H1 (cell line): ENCODE measurements around the gene ACKR2. TPM values are rescaled to one million over a fixed set of nuclear protein-coding genes. Genes with fewer than 3 reads are reported as not detected.

Source experiments
- CTCF ChIA-PET: fragments of 300-600 bp; sonication (Branson Sonifier 250); formaldehyde crosslinking; loops from one replicate; lab custom pipeline; 2021; ENCODE audit not compliant: partially characterized antibody; lab: Charles Lee
- POLR2A ChIA-PET: fragments of 300-600 bp; sonication (Branson Sonifier 250); formaldehyde crosslinking; loops from one replicate; lab custom pipeline; 2021; ENCODE audit warnings: inconsistent platforms; ENCODE audit not compliant: partially characterized antibody; lab: Charles Lee
- DNase-seq, 2 experiments: peaks; one replicate each; pipeline versions ENCODE4 v3.0.0 to v3.0.0-alpha.2; 2010 to 2022; ENCODE audit warnings: low spot score in 2 of 2, low read depth in 1 of 2, mixed read lengths in 1 of 2
- FAIRE-seq: peaks from 2 replicates; lab custom pipeline; 2011; peaks lifted over from hg19 to GRCh38; lab: Jason Lieb, UNC
- H2AFZ ChIP-seq: 2 replicates; pipeline ENCODE4 v1.8.1; 2012; ENCODE audit warnings: low read length, inconsistent platforms
- H2AK5ac ChIP-seq: 2 replicates; pipeline ENCODE4 v1.6.1; 2013; ENCODE audit warnings: low read depth, low read length
- H2BK120ac ChIP-seq: replicated peaks from 2 replicates; pipeline ENCODE3; 2013; ENCODE audit warnings: low read depth, low read length, inconsistent platforms
- H2BK12ac ChIP-seq: 2 replicates; pipeline ENCODE4 v1.6.1; 2013; ENCODE audit warnings: low read depth, low read length
- H2BK15ac ChIP-seq: 2 replicates; pipeline ENCODE4 v1.6.1; 2013; ENCODE audit warnings: low read length
- H2BK20ac ChIP-seq: 2 replicates; pipeline ENCODE4 v1.6.1; 2013; ENCODE audit warnings: low read length
- H2BK5ac ChIP-seq: 2 replicates; pipeline ENCODE4 v1.6.1; 2013; ENCODE audit warnings: low read depth, low read length
- H3K14ac ChIP-seq: 2 replicates; pipeline ENCODE4 v1.6.1; 2013; ENCODE audit warnings: inconsistent platforms; ENCODE audit not compliant: insufficient read length
- H3K18ac ChIP-seq: 2 replicates; pipeline ENCODE4 v1.6.1; 2013; ENCODE audit warnings: low read length; ENCODE audit errors: extremely low read depth
- H3K23ac ChIP-seq: 2 replicates; pipeline ENCODE4 v1.6.1; 2013; ENCODE audit warnings: inconsistent platforms; ENCODE audit not compliant: insufficient read length
- H3K23me2 ChIP-seq: 2 replicates; pipeline ENCODE4 v1.6.1; 2013; ENCODE audit warnings: low read depth, low read length
- H3K27ac ChIP-seq: 2 replicates; pipeline ENCODE4 v1.6.1; 2011; ENCODE audit warnings: low read depth, low read length, inconsistent platforms
- H3K27me3 ChIP-seq, 4 experiments: replicated peaks in 1 of 4; 1 replicate in 1 of 4; 2 replicates in 3 of 4; pipeline versions ENCODE4 v1.6.1 to v1.8.1; 2011 to 2013; ENCODE audit warnings: low read length in 3 of 4, mild to moderate bottlenecking in 3 of 4, inconsistent platforms in 2 of 4, mixed read lengths in 2 of 4, moderate library complexity in 1 of 4; ENCODE audit not compliant: control insufficient read depth in 3 of 4, insufficient read depth in 3 of 4; ENCODE audit errors: extremely low read depth in 1 of 4
- H3K36me3 ChIP-seq, 4 experiments: 2 replicates each; pipeline versions ENCODE4 v1.6.1 to v1.8.1; 2011 to 2013; ENCODE audit warnings: mild to moderate bottlenecking in 4 of 4, low read length in 3 of 4, moderate library complexity in 2 of 4, control low read depth in 1 of 4, inconsistent platforms in 1 of 4; ENCODE audit not compliant: insufficient read depth in 4 of 4, control insufficient read depth in 2 of 4
- H3K4ac ChIP-seq: replicated peaks from 2 replicates; pipeline ENCODE3; 2013; ENCODE audit warnings: low read length, low read depth, mixed read lengths, inconsistent platforms; ENCODE audit not compliant: insufficient read length
- H3K4me1 ChIP-seq, 4 experiments: replicated peaks in 1 of 4; 1 replicate in 1 of 4; 2 replicates in 3 of 4; pipeline versions ENCODE4 v1.6.1 to v1.8.1; 2011 to 2013; ENCODE audit warnings: low read length in 3 of 4, inconsistent platforms in 2 of 4, mixed read lengths in 1 of 4; ENCODE audit not compliant: insufficient read depth in 4 of 4, control insufficient read depth in 3 of 4
- H3K4me2 ChIP-seq, 2 experiments: 2 replicates each; pipeline versions ENCODE4 v1.6.1 to v1.8.1; 2011 to 2013; ENCODE audit warnings: low read depth in 2 of 2, low read length in 2 of 2, control low read depth in 1 of 2, inconsistent platforms in 1 of 2, mild to moderate bottlenecking in 1 of 2; ENCODE audit not compliant: insufficient read depth in 1 of 2
- H3K4me3 ChIP-seq, 4 experiments: fragments of 200-600, 300-600 bp in 1 of 4; sonication (generic), shearing (Covaris generic), sonication (Bioruptor Twin) in 1 of 4; 2 replicates each; pipeline versions ENCODE4 v1.5.1 to v1.8.1; 2011 to 2016; ENCODE audit warnings: low read length in 4 of 4, low read depth in 3 of 4, control low read depth in 2 of 4, inconsistent platforms in 2 of 4, mild to moderate bottlenecking in 2 of 4, mixed read lengths in 1 of 4, moderate library complexity in 1 of 4; ENCODE audit not compliant: insufficient read depth in 2 of 4; ENCODE audit errors: extremely low read depth in 1 of 4
- H3K56ac ChIP-seq: replicated peaks from 2 replicates; pipeline ENCODE3; 2013; ENCODE audit warnings: low read depth, mild to moderate bottlenecking, mixed read lengths, low read length, inconsistent platforms; ENCODE audit not compliant: insufficient read length
- H3K79me1 ChIP-seq: 2 replicates; pipeline ENCODE4 v1.6.1; 2013; ENCODE audit warnings: low read depth, low read length, control low read depth
- H3K79me2 ChIP-seq, 2 experiments: 2 replicates each; pipeline versions ENCODE4 v1.6.1 to v1.8.1; 2012 to 2013; ENCODE audit warnings: low read length in 2 of 2, mild to moderate bottlenecking in 2 of 2, inconsistent platforms in 1 of 2; ENCODE audit not compliant: insufficient read depth in 2 of 2, control insufficient read depth in 1 of 2
- H3K9ac ChIP-seq, 4 experiments: replicated peaks in 1 of 4; 1 replicate in 1 of 4; 2 replicates in 3 of 4; pipeline versions ENCODE4 v1.6.1 to v1.8.1; 2011 to 2013; ENCODE audit warnings: low read depth in 3 of 4, low read length in 3 of 4, control low read depth in 2 of 4, mild to moderate bottlenecking in 2 of 4, moderate library complexity in 2 of 4, inconsistent platforms in 1 of 4; ENCODE audit errors: extremely low read depth in 1 of 4
- H3K9me3 ChIP-seq, 2 experiments: 2 replicates each; pipeline versions ENCODE4 v1.6.1 to v1.8.1; 2012 to 2013; ENCODE audit warnings: mild to moderate bottlenecking in 2 of 2, moderate library complexity in 2 of 2, control low read depth in 1 of 2, inconsistent platforms in 1 of 2, low read depth in 1 of 2, low read length in 1 of 2, mixed read lengths in 1 of 2; ENCODE audit not compliant: insufficient read depth in 2 of 2
- H4K20me1 ChIP-seq, 2 experiments: replicated peaks in 1 of 2; 2 replicates each; pipeline versions ENCODE3 to v1.8.1; 2011 to 2013; ENCODE audit warnings: inconsistent platforms in 2 of 2, low read length in 2 of 2, mild to moderate bottlenecking in 1 of 2; ENCODE audit not compliant: insufficient read depth in 2 of 2, control insufficient read depth in 1 of 2
- H4K5ac ChIP-seq: 2 replicates; pipeline ENCODE4 v1.6.1; 2013; ENCODE audit warnings: low read length, low read depth, mixed read lengths, inconsistent platforms; ENCODE audit not compliant: insufficient read length
- H4K8ac ChIP-seq: 2 replicates; pipeline ENCODE4 v1.8.0; 2013; ENCODE audit warnings: mild to moderate bottlenecking, moderate library complexity, low read length, inconsistent platforms; ENCODE audit not compliant: insufficient read depth; ENCODE audit errors: extremely low read depth
- H4K91ac ChIP-seq: replicated peaks from 2 replicates; pipeline ENCODE3; 2013; ENCODE audit warnings: low read length, mixed read lengths, inconsistent platforms; ENCODE audit not compliant: insufficient read length
- MAFK ChIP-seq: IDR thresholded peaks from 2 replicates; pipeline ENCODE4 v1.6.1; 2012; ENCODE audit warnings: low read depth, mild to moderate bottlenecking, improper control_type of control experiment, low read length
- TEAD4 ChIP-seq: IDR thresholded peaks from 2 replicates; pipeline ENCODE4 v1.6.1; 2012; ENCODE audit warnings: low read depth, low read length, inconsistent platforms, mixed read lengths
- WGBS, 2 experiments: shearing (Covaris generic) in 1 of 2; methylation state at CpG; one replicate each; pipeline versions ENCODE4 v1.1.6 to v1.1.7; 2013 to 2015; ENCODE audit warnings: low lambda C conversion rate in 2 of 2, mixed read lengths in 2 of 2, inconsistent platforms in 1 of 2, low coverage in 1 of 2, missing lambda C conversion rate in 1 of 2; ENCODE audit not compliant: insufficient replicate concordance in 2 of 2, insufficient coverage in 1 of 2, insufficient read length in 1 of 2; ENCODE audit errors: extremely low coverage in 1 of 2, missing lambda C conversion rate in 1 of 2; 5-methylcytosine and 5-hydroxymethylcytosine counted together
- polyA plus RNA-seq, 7 experiments: library from polyadenylated mRNA; depleted of rRNA in 3 of 7; stranded (reverse) in 5 of 7; unstranded in 2 of 7; fragments of >200 nt in 5 of 7; fragments of 200-250 nt in 2 of 7; gene quantifications; 1 replicate in 5 of 7; 2 replicates in 1 of 7; 4 replicates in 1 of 7; pipeline versions ENCODE4 v1.2.1 to v1.2.3, GENCODE V29; 2011 to 2013; ENCODE audit warnings: missing spikeins in 2 of 7, mixed read lengths in 2 of 7
- total RNA-seq: library from RNA; stranded (reverse); fragmentation: NEBNext Ultra II Directional; extraction: Animal tissue kit (Norgen Biotek cat#: 25700); gene quantifications from 2 replicates; pipeline ENCODE4 v1.2.1, GENCODE V29; 2021

The ACKR2 gene
- total and polyA plus RNA-seq, 2 of the 8 experiments (the other 6 are each of a cell fraction or from before 2014, with no cell fraction given) = 0.09 to 0.12 TPM

GRCh38 chr3:42820746-42821051 is 11.5 kb downstream of the ACKR2 start:
- Histone ChIP-seq H4K20me1 (no peaks in the 10 kb centered on the region), H3K36me3 (no peaks in the 10 kb centered on the region; a peak in 1 of 8 replicates), H2AK5ac (no peak overlapping the region), H3K4me1 (peaks cover 0 to 4% (median 2%) of the 10 kb centered on the region in 4 experiments; a peak in 2 of 7 replicates), H2BK15ac (no peak overlapping the region), H2BK20ac (no peak overlapping the region), H3K23ac (no peak overlapping the region), H3K56ac (no peak overlapping the region), H3K14ac (no peak overlapping the region), H2BK5ac (no peak overlapping the region), H3K9ac (no peak overlapping the region), H2AFZ (no peak overlapping the region), H3K27ac (no peak overlapping the region), H2BK12ac (no peak overlapping the region), H3K27me3 (no peaks in the 10 kb centered on the region; a peak in 1 of 7 replicates), H3K79me1 (no peaks in the 10 kb centered on the region), H4K5ac (no peak overlapping the region), H3K9me3 (no peaks in the 10 kb centered on the region), H3K4me2 (no peak overlapping the region), H4K8ac (no peak overlapping the region), H3K79me2 (no peaks in the 10 kb centered on the region), H4K91ac (no peak overlapping the region), H3K4ac (no peak overlapping the region), H3K18ac (no peak overlapping the region), H3K4me3 (no peak overlapping the region), H3K23me2 (no peaks in the 10 kb centered on the region), H2BK120ac (no peak overlapping the region)
- WGBS, 2 experiments = 82% methylated on average over 6 of the region's 6 CpGs; no CpG with 5 or more reads in 1 of the 2 experiments
- DNase-seq = no peak
- CTCF ChIA-PET = interaction anchor here (0.7 to 5.9 kb wide), 6 partner anchors 10 to 212 kb away, joined by 3 to 21 read pairs (median 8); no protein-coding TSS in a partner anchor
- POLR2A ChIA-PET = interaction anchor here (1.7 kb wide), 1 partner anchor 17 kb away, joined by 6 read pairs; no protein-coding TSS in a partner anchor
- FAIRE-seq = no peak
- TF ChIP-seq TEAD4 (no peak), MAFK (no peak)
